Caco-2 (cell line): ENCODE measurements around the gene GJA3. TPM values are rescaled to one million over a fixed set of nuclear protein-coding genes. Genes with fewer than 3 reads are reported as not detected.

Source experiments
- BruUV-seq: library from RNA; stranded (reverse); fragments of 400-500 nt; replicated peaks from 2 replicates; lab custom pipeline; 2021; lab: Mats Ljungman, UMichigan
- CTCF ChIA-PET: fragments of 300-600 bp; sonication (Branson Sonifier 250); formaldehyde crosslinking; loops from one replicate; lab custom pipeline; 2022; ENCODE audit warnings: antibody characterized with exemption; lab: Charles Lee
- POLR2A ChIA-PET: fragments of 300-600 bp; sonication (Branson Sonifier 250); formaldehyde crosslinking; loops from one replicate; lab custom pipeline; 2022; ENCODE audit warnings: antibody characterized with exemption; lab: Charles Lee
- DNase-seq, 2 experiments: peaks; one replicate each; pipeline versions ENCODE4 v3.0.0 to v3.0.0-alpha.2; 2020 to 2022
- H3K27me3 ChIP-seq: replicated peaks from 2 replicates; pipeline ENCODE4 v1.6.0; 2011; ENCODE audit warnings: low read length; ENCODE audit not compliant: control insufficient read depth, insufficient read depth
- H3K36me3 ChIP-seq: 2 replicates; pipeline ENCODE4 v1.5.1; 2011; ENCODE audit warnings: low read length; ENCODE audit not compliant: control insufficient read depth, insufficient read depth
- H3K4me1 ChIP-seq: fragments of 250-450 bp; sonication (Bioruptor Pico); 2 replicates; pipeline ENCODE4 v1.5.1; 2020; ENCODE audit warnings: mild to moderate bottlenecking
- H3K4me3 ChIP-seq: 2 replicates; pipeline ENCODE4 v1.5.1; 2011; ENCODE audit warnings: low read depth, mild to moderate bottlenecking, control low read depth, low read length
- H3K9me3 ChIP-seq: fragments of 250-450 bp; sonication (Bioruptor Pico); 2 replicates; pipeline ENCODE4 v1.5.1; 2020; ENCODE audit warnings: mild to moderate bottlenecking, moderate library complexity
- H3K27ac Mint-ChIP-seq: one replicate; pipeline ENCODE4 v1.8.0; 2022; ENCODE audit warnings: mixed read lengths; ENCODE audit not compliant: unreplicated experiment
- H3K27me3 Mint-ChIP-seq: one replicate; pipeline ENCODE4 v1.8.0; 2022; ENCODE audit warnings: mixed read lengths; ENCODE audit not compliant: insufficient read depth, unreplicated experiment
- H3K36me3 Mint-ChIP-seq: one replicate; pipeline ENCODE4 v1.8.0; 2022; ENCODE audit warnings: mild to moderate bottlenecking, mixed read lengths; ENCODE audit not compliant: insufficient read depth, unreplicated experiment
- H3K4me1 Mint-ChIP-seq: one replicate; pipeline ENCODE4 v1.8.0; 2022; ENCODE audit warnings: low read depth, mixed read lengths; ENCODE audit not compliant: unreplicated experiment
- H3K4me3 Mint-ChIP-seq: one replicate; pipeline ENCODE4 v1.8.0; 2022; ENCODE audit warnings: mild to moderate bottlenecking, moderate library complexity, mixed read lengths; ENCODE audit not compliant: unreplicated experiment
- H3K9me3 Mint-ChIP-seq: one replicate; pipeline ENCODE4 v1.8.0; 2022; ENCODE audit warnings: mixed read lengths; ENCODE audit not compliant: unreplicated experiment
- CTCF ChIP-seq, 2 experiments: fragments of 200-600 bp in 1 of 2; IDR thresholded peaks; 1 replicate in 1 of 2; 2 replicates in 1 of 2; pipeline versions ENCODE4 v1.5.1 to v1.8.0; 2011 to 2022; ENCODE audit warnings: antibody characterized with exemption in 1 of 2, control low read depth in 1 of 2, inconsistent platforms in 1 of 2, low read depth in 1 of 2, low read length in 1 of 2, mild to moderate bottlenecking in 1 of 2, moderate library complexity in 1 of 2; ENCODE audit not compliant: insufficient read depth in 1 of 2, severe bottlenecking in 1 of 2, unreplicated experiment in 1 of 2
- intact Hi-C: fragments of 100-400 bp; cut with micrococcal nuclease; formaldehyde crosslinking; loops from one replicate; pipeline ENCODE4 v1.10.0; 2022; ENCODE audit not compliant: unreplicated experiment
- total RNA-seq: library from RNA; stranded (reverse); gene quantifications from 2 replicates; pipeline ENCODE4 v1.2.3, GENCODE V29; 2022

The GJA3 gene
- total RNA-seq, 1 experiment from 2014 or later: 0.11 TPM

GRCh38 chr13:20105161-20105689, 55.6 kb downstream of the GJA3 start:
- intact Hi-C loops: loop anchor here (10.0 kb wide), 1 partner anchor 380 kb away; no protein-coding TSS in a partner anchor
- no TSS peak for BruUV-seq
- Mint-ChIP-seq H3K27ac (no peak overlapping the region), H3K4me1 (no peaks in the 10 kb centered on the region), H3K4me3 (no peak overlapping the region), H3K36me3 (no peaks in the 10 kb centered on the region), H3K9me3 (no peaks in the 10 kb centered on the region), H3K27me3 (peaks cover 4% of the 10 kb centered on the region)
- Histone ChIP-seq H3K9me3 (no peaks in the 10 kb centered on the region), H3K36me3 (no peaks in the 10 kb centered on the region), H3K4me1 (no peaks in the 10 kb centered on the region), H3K4me3 (no peak overlapping the region), H3K27me3 (no peaks in the 10 kb centered on the region)
- ChIA-PET CTCF (no interaction called here), POLR2A (no interaction called here)
- DNase-seq: no peak
- no peak for TF ChIP-seq CTCF (IDR thresholded peaks at IDR 0.05; ENCODE audit: insufficient read depth in 1 of 2, low read depth in 1 of 2, low read length in 1 of 2, severe bottlenecking in 1 of 2, unreplicated experiment in 1 of 2)

- H3K27me3 Mint-ChIP-seq: peaks cover 8% of the 10 kb centered on the region
- H3K4me1 Mint-ChIP-seq: no peaks in the 10 kb centered on the region
- TF ChIP-seq CTCF (IDR thresholded peaks at IDR 0.05; ENCODE audit: insufficient read depth in 1 of 2, low read depth in 1 of 2, low read length in 1 of 2, severe bottlenecking in 1 of 2, unreplicated experiment in 1 of 2): no peak
- H3K4me3 ChIP-seq: no peak overlapping the region
- H3K4me3 Mint-ChIP-seq: no peak overlapping the region
- H3K4me1 ChIP-seq: no peaks in the 10 kb centered on the region
- H3K9me3 ChIP-seq: no peaks in the 10 kb centered on the region
- H3K36me3 Mint-ChIP-seq: no peaks in the 10 kb centered on the region
- H3K36me3 ChIP-seq: no peaks in the 10 kb centered on the region
- CTCF ChIA-PET: interaction anchor here (0.6 to 1.1 kb wide), 2 partner anchors 25 to 803 kb away, joined by 4 to 5 read pairs; no protein-coding TSS in a partner anchor
- DNase-seq: no peak
- POLR2A ChIA-PET: no interaction called here
- no peaks in the 10 kb centered on the region for H3K9me3 Mint-ChIP-seq
- H3K27me3 ChIP-seq: no peaks in the 10 kb centered on the region
- no peak overlapping the region for H3K27ac Mint-ChIP-seq
- BruUV-seq: no TSS peak
- intact Hi-C loops: loop anchor here (10.0 kb wide), 1 partner anchor 382 kb away; no protein-coding TSS in a partner anchor
Measured at GRCh38 chr13:20102525-20103180, 58.2 kb downstream of the GJA3 start.

- no peaks in the 10 kb centered on the region for H3K36me3 Mint-ChIP-seq
- Histone ChIP-seq H3K27me3 (no peaks in the 10 kb centered on the region), H3K36me3 (no peaks in the 10 kb centered on the region), H3K4me1 (no peaks in the 10 kb centered on the region), H3K4me3 (no peak overlapping the region), H3K9me3 (no peaks in the 10 kb centered on the region)
- CTCF ChIA-PET: interaction anchor here (0.6 to 1.1 kb wide), 2 partner anchors 26 to 804 kb away, joined by 4 to 5 read pairs; no protein-coding TSS in a partner anchor
- H3K4me3 Mint-ChIP-seq: no peak overlapping the region
- no TSS peak for BruUV-seq
- intact Hi-C loops: loop anchor here (10.0 kb wide), 1 partner anchor 383 kb away; no protein-coding TSS in a partner anchor
- H3K9me3 Mint-ChIP-seq: no peaks in the 10 kb centered on the region
- no peak overlapping the region for H3K27ac Mint-ChIP-seq
- no peak for DNase-seq
- no peaks in the 10 kb centered on the region for H3K4me1 Mint-ChIP-seq
- peaks cover 8% of the 10 kb centered on the region for H3K27me3 Mint-ChIP-seq
- POLR2A ChIA-PET: interaction anchor here (0.5 kb wide), 1 partner anchor 129 kb away, joined by 3 read pairs; no protein-coding TSS in a partner anchor
- TF ChIP-seq CTCF (IDR thresholded peaks at IDR 0.05; ENCODE audit: insufficient read depth in 1 of 2, low read depth in 1 of 2, low read length in 1 of 2, severe bottlenecking in 1 of 2, unreplicated experiment in 1 of 2): no peak
Measured at GRCh38 chr13:20101467-20102316, 59.2 kb downstream of the GJA3 start.
